Measurements from ENCODE around the gene ZNF790. TPM values are rescaled to one million over a fixed set of nuclear protein-coding genes. Genes with fewer than 3 reads are reported as not detected.

The ZNF790 gene
- total and polyA plus RNA-seq, 2 donors from 2014 or later = 4.6 to 9.5 TPM

DNA sequence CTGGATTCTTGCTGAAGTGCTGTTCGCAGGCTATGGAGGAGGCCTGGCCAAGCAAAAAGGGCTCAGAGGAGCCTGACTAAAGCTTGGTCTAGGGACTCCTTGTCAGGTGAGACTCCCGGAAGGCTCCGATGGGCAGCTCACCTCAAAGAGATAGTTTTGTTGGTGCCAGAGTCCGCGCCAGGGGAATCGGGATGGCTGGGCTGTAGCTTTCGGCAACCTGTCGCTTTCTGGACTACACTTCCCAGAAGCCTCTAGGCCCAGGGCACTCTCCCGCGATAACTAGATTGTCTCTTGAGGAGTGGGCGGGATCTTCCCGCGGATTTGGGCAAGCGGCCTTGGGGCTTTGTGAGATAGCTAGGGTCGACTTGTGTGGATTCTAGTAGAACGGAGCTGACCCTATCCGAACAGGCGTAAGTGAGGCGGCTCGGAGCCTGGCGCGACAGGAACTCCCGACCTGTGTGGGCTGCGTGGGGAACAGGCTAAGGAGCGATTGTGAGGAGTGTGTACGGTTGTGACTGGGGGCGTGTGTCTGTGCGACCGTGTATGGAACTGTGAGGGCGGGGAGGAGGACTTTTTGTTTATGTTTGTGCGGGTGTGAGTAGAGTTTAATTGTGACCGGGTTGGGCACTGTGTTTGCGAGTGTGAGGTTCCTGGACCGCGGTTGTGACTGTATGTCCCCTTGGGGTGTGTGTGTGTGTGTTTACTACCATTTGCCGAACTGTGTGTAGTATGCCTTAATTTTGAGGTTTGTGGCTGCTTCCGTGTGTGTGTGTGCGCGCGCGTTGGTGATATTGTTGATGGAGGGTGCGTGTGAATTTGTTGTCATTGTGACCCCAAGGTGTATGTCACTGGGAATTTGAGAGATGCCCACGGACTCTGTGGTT lies 12.6 kb upstream of the ZNF790 start, which contains the start of gene ZNF345:
Gene ZNF345 (plus strand): TSS at position 318 of the 884 bp plus-strand sequence. CDS start 25,955 bp downstream, outside the sequence.
- TF ChIP-seq, protein P1, sequence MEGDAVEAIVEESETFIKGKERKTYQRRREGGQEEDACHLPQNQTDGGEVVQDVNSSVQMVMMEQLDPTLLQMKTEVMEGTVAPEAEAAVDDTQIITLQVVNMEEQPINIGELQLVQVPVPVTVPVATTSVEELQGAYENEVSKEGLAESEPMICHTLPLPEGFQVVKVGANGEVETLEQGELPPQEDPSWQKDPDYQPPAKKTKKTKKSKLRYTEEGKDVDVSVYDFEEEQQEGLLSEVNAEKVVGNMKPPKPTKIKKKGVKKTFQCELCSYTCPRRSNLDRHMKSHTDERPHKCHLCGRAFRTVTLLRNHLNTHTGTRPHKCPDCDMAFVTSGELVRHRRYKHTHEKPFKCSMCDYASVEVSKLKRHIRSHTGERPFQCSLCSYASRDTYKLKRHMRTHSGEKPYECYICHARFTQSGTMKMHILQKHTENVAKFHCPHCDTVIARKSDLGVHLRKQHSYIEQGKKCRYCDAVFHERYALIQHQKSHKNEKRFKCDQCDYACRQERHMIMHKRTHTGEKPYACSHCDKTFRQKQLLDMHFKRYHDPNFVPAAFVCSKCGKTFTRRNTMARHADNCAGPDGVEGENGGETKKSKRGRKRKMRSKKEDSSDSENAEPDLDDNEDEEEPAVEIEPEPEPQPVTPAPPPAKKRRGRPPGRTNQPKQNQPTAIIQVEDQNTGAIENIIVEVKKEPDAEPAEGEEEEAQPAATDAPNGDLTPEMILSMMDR (IDR thresholded peaks at IDR 0.05; ENCODE audit: borderline replicate concordance, extremely low read depth, insufficient read depth) = no peak
- H3K4me1 ChIP-seq (ENCODE audit: control insufficient read depth in 2 of 3, insufficient read depth in 2 of 3, low read depth in 1 of 3, low read length in 3 of 3) = peaks cover 0 to 8% (median 6%) of the 10 kb centered on the region in 3 donors
- peak; percentile 94 to 99 (median 95) for DNase-seq
- H3K9ac ChIP-seq (ENCODE audit: low read length in 3 of 3) = peak within 1 kb of the TSS; percentile 95 to 98 (median 97)
- peaks cover 0 to 5% (median 2%) of the 10 kb centered on the region in 3 donors for H3K36me3 ChIP-seq (ENCODE audit: control insufficient read depth in 2 of 3, insufficient read depth in 3 of 3, low read length in 3 of 3)
- peak within 1 kb of the TSS; percentile 79 to 94 for H3K27ac ChIP-seq (ENCODE audit: low read depth in 2 of 2, low read length in 2 of 2)
- no peak for FAIRE-seq
- no peaks in the 10 kb centered on the region for H3K27me3 ChIP-seq (ENCODE audit: control insufficient read depth, insufficient read depth, low read length)
- H3K4me3 ChIP-seq (ENCODE audit: low read length in 3 of 3) = peak within 1 kb of the TSS; percentile 86 to 100 (median 99)
- intact Hi-C loops (cut with DNase I) = no loop called here
- H3K9me3 ChIP-seq (ENCODE audit: control insufficient read depth in 2 of 3, insufficient read depth in 1 of 3, low read length in 3 of 3) = peaks cover 0 to 4% (median 0%) of the 10 kb centered on the region in 3 donors

- no peak for FAIRE-seq
- H3K27ac ChIP-seq (ENCODE audit: low read depth in 2 of 2, low read length in 2 of 2) = peak overlapping the region; percentile 79 to 94
These were observed 11.7 kb upstream of the ZNF790 start for GRCh38 chr19:36849701-36850558.

GRCh38 chr19:36847968-36848367 lies 9.8 kb upstream of the ZNF790 start:
- TF ChIP-seq, protein P1 (IDR thresholded peaks at IDR 0.05; ENCODE audit: borderline replicate concordance, extremely low read depth, insufficient read depth) = no peak
- H3K27ac ChIP-seq (ENCODE audit: low read depth in 2 of 2, low read length in 2 of 2) = no peak overlapping the region
- H3K27me3 ChIP-seq (ENCODE audit: control insufficient read depth, insufficient read depth, low read length) = no peaks in the 10 kb centered on the region
- no peak for DNase-seq
- peaks cover 0 to 8% (median 6%) of the 10 kb centered on the region in 3 donors for H3K4me1 ChIP-seq (ENCODE audit: control insufficient read depth in 2 of 3, insufficient read depth in 2 of 3, low read depth in 1 of 3, low read length in 3 of 3)
- H3K36me3 ChIP-seq (ENCODE audit: control insufficient read depth in 2 of 3, insufficient read depth in 3 of 3, low read length in 3 of 3) = no peaks in the 10 kb centered on the region
- no peaks in the 10 kb centered on the region for H3K9me3 ChIP-seq (ENCODE audit: control insufficient read depth in 2 of 3, insufficient read depth in 1 of 3, low read length in 3 of 3)
- no peak overlapping the region for H3K4me3 ChIP-seq (ENCODE audit: low read length in 3 of 3)
- intact Hi-C loops (cut with DNase I) = no loop called here
- H3K9ac ChIP-seq (ENCODE audit: low read length in 3 of 3) = no peak overlapping the region
- FAIRE-seq = no peak

More at GRCh38 chr19:36849701-36850558, 11.7 kb upstream of the ZNF790 start:
- Histone ChIP-seq H3K27me3 (ENCODE audit: control insufficient read depth, insufficient read depth, low read length) (no peaks in the 10 kb centered on the region), H3K36me3 (ENCODE audit: control insufficient read depth in 2 of 3, insufficient read depth in 3 of 3, low read length in 3 of 3) (peaks cover 0 to 3% (median 0%) of the 10 kb centered on the region in 3 donors), H3K9me3 (ENCODE audit: control insufficient read depth in 2 of 3, insufficient read depth in 1 of 3, low read length in 3 of 3) (peaks cover 0 to 2% (median 0%) of the 10 kb centered on the region in 3 donors), H3K9ac (ENCODE audit: low read length in 3 of 3) (peak overlapping the region; percentile 95 to 98 (median 97)), H3K4me3 (ENCODE audit: low read length in 3 of 3) (peak overlapping the region; percentile 86 to 100 (median 99)), H3K4me1 (ENCODE audit: control insufficient read depth in 2 of 3, insufficient read depth in 2 of 3, low read depth in 1 of 3, low read length in 3 of 3) (peaks cover 0 to 8% (median 6%) of the 10 kb centered on the region in 3 donors)
- TF ChIP-seq, protein P1 (IDR thresholded peaks at IDR 0.05; ENCODE audit: borderline replicate concordance, extremely low read depth, insufficient read depth) = no peak
- intact Hi-C loops (cut with DNase I) = no loop called here
- DNase-seq = peak; percentile 93 to 97 (median 96)
